Panc1 (cell line): ENCODE results near the gene CFAP299.

Experiments
- CTCF ChIP-seq: fragments of 450-650 bp; IDR thresholded peaks from 2 replicates; pipeline ENCODE4 v1.5.1; 2017; ENCODE audit warnings: mild to moderate bottlenecking
- POLR2AphosphoS5 ChIP-seq: IDR thresholded peaks from 2 replicates; pipeline ENCODE4 v1.6.1; 2012; ENCODE audit warnings: mild to moderate bottlenecking, low read depth, low read length, moderate library complexity
- REST ChIP-seq, 2 experiments: IDR thresholded peaks; 2 replicates each; pipeline ENCODE4 v1.6.1; 2011 to 2012; ENCODE audit warnings: low read depth in 2 of 2, control low read depth in 1 of 2, low read length in 1 of 2, mild to moderate bottlenecking in 1 of 2, moderate library complexity in 1 of 2; ENCODE audit not compliant: insufficient read depth in 1 of 2
- SIN3A ChIP-seq: IDR thresholded peaks from 2 replicates; pipeline ENCODE4 v1.6.1; 2012; ENCODE audit warnings: low read depth, mild to moderate bottlenecking, low read length, moderate library complexity, borderline replicate concordance; ENCODE audit not compliant: insufficient read depth
- TCF7L2 ChIP-seq: IDR thresholded peaks from 2 replicates; pipeline ENCODE4 v1.6.1; 2011; ENCODE audit warnings: mild to moderate bottlenecking, low read depth, low read length, inconsistent platforms

DNA sequence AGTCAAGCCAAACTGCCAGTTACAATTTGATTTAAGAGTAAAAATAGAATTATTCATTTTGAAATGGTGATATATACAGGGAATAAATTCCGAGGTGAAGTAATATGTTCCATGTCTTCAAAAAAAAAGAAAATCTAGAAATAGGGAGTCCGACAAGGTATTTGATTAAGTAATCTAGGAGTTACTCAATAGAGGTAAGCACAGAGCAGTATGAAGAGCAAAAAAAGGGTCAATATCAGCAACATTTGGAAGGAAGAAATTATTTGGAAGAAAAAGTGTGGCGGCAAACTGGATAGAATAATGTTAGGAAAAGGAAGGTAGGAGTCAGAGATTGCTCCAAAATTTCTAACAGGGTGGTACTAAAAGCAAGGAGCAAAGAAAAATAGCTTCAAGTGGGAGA is 581.2 kb downstream of the CFAP299 start:
- TF ChIP-seq CTCF (no peak), POLR2AphosphoS5 (no peak), REST (IDR thresholded peaks at IDR 0.05; ENCODE audit: insufficient read depth in 1 of 2, low read depth in 2 of 2, low read length in 1 of 2) (no peak), SIN3A (no peak), TCF7L2 (no peak)
